ENCODE data around the gene EPGN.

The EPGN gene

DNA sequence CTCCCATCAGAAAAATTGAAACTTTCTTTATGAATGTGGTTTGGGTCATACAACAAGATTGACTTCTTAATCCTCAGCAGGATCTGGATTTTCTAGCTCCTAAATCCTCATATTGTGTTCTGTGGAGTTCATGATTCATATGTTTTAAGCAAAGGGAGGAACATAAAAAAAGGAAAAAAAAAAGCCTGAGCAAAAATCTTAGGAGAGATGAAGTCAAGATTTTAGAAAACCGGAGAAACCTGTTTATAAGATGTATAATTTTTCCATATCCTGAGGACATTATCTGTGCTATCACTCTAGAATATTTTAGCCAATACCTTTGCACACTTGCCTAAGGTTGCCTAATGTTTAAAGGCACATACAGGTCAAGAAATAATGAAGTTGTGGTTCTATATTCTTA, 49.7 kb downstream of the EPGN start:
- in situ Hi-C loops (cut with HindIII; ENCODE audit: low sequenced_read_pairs), result no loop called here
- no peak overlapping the region for H3K4me3 ChIP-seq (ENCODE audit: low read depth, low read length)
- DNase-seq (ENCODE audit: low read depth, low spot score), result no peak
- TF ChIP-seq, protein P1, sequence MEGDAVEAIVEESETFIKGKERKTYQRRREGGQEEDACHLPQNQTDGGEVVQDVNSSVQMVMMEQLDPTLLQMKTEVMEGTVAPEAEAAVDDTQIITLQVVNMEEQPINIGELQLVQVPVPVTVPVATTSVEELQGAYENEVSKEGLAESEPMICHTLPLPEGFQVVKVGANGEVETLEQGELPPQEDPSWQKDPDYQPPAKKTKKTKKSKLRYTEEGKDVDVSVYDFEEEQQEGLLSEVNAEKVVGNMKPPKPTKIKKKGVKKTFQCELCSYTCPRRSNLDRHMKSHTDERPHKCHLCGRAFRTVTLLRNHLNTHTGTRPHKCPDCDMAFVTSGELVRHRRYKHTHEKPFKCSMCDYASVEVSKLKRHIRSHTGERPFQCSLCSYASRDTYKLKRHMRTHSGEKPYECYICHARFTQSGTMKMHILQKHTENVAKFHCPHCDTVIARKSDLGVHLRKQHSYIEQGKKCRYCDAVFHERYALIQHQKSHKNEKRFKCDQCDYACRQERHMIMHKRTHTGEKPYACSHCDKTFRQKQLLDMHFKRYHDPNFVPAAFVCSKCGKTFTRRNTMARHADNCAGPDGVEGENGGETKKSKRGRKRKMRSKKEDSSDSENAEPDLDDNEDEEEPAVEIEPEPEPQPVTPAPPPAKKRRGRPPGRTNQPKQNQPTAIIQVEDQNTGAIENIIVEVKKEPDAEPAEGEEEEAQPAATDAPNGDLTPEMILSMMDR (IDR thresholded peaks at IDR 0.05; ENCODE audit: low read depth, low read length), result no peak

DNA sequence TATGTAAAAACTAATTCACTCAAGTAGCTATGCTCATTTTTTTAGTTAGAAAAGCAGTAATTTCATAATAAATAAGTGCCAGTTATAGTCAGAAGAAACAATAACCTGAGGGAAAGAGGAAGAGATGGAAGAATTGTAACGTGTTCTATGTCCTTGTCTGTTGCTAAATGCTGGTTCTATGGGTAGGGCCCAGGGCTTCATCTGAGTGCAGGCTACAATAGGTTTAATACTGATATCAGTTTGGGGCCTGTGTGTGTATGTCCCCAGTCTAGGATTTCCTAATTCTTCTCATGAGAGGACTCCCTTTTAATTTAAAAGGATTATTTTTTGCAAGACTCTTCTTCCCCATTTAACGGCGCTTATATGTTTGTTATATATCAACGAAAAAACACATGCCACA, 53.4 kb downstream of the EPGN start:
- TF ChIP-seq, protein P1 (IDR thresholded peaks at IDR 0.05; ENCODE audit: low read depth, low read length), result no peak

DNA sequence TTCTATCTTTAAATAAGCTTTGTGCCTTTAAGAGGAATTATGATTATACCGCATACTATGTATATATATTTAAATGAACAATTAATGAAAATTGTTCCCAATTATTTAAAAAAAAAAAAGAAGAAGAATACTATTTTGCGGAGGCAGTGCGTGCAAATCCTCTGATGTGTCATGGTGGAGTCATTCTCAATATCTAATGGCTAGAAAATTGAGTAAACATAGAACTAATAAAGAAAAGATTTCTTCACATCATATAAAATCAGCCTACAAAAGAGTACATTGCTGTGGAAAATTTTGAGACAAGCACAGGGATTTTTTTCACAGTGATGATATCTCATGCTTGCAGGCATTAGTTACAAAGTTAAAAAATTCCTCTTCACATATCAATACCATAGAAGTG, 54.1 kb downstream of the EPGN start:
- TF ChIP-seq, protein P1 (IDR thresholded peaks at IDR 0.05; ENCODE audit: low read depth, low read length), result no peak

More for the DNA sequence above, 53.4 kb downstream of the EPGN start:
- DNase-seq (ENCODE audit: low read depth, low spot score), result no peak
- no peak overlapping the region for H3K4me3 ChIP-seq (ENCODE audit: low read depth, low read length)
- in situ Hi-C loops (cut with HindIII; ENCODE audit: low sequenced_read_pairs), result no loop called here

DNA sequence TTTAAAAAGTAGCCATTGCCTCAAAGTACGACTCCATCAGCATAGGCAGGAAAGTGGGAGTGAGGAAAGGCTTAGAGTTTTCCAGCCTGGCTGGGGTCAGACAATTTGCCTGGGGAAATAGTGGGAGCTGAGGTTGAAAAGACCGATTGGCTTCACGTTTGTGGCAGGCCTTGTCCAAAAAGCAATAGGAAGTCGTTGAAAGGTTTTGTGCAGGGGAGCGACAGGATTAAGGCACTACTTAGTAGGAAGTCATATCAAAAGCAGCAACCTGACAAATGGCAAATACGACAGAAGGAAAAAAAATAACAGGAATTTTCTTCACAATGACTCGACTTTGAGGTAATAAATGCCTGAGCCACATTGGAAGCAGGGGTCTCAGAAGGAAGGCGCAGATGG, 56.0 kb downstream of the EPGN start:
- DNase-seq (ENCODE audit: low read depth, low spot score), result no peak
- in situ Hi-C loops (cut with HindIII; ENCODE audit: low sequenced_read_pairs), result no loop called here
- TF ChIP-seq, protein P1 (IDR thresholded peaks at IDR 0.05; ENCODE audit: low read depth, low read length), result no peak
- H3K4me3 ChIP-seq (ENCODE audit: low read depth, low read length), result no peak overlapping the region

More for the DNA sequence above, 54.1 kb downstream of the EPGN start:
- H3K4me3 ChIP-seq (ENCODE audit: low read depth, low read length), result no peak overlapping the region
- in situ Hi-C loops (cut with HindIII; ENCODE audit: low sequenced_read_pairs), result no loop called here
- DNase-seq (ENCODE audit: low read depth, low spot score), result no peak

DNA sequence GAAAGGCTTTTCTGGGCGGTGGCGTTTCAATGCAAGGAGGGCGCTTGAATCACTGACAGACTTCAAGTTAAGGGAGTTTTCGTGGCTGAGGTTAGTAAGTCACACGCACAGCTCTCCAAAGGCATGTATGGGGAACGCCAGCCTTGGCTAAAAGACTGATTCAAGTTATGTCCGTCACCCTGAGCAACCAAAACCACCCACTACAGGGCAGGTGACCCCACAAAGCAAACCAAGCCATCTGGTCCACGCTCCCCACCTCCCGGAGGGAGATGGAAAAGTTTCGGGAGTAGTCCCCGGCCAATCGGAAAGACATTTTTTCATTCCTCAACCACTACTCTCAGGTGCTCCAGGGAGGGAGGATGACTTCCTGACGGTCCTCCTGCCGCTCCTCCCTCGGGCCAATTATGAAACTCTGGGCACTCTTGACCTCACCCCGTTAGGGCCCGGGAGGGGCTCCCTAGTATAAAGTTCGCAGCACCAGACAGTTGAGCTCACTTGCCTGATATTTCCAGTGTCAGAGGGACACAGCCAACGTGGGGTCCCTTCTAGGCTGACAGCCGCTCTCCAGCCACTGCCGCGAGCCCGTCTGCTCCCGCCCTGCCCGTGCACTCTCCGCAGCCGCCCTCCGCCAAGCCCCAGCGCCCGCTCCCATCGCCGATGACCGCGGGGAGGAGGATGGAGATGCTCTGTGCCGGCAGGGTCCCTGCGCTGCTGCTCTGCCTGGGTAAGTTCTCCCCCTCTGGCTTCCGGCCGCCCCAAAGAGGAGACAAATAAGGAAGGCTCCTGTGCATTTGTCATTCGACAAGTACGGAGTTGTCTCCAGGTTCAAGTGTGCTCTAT, 56.6 kb downstream of the EPGN start, which contains the start of gene EREG:
EREG (plus strand) TSS at position 494 of the 840 bp plus-strand sequence; CDS start at position 658, 164 bp downstream.
- peak; percentile 50 for DNase-seq (ENCODE audit: low read depth, low spot score)
- TF ChIP-seq, protein P1 (IDR thresholded peaks at IDR 0.05; ENCODE audit: low read depth, low read length), result no peak
- in situ Hi-C loops (cut with HindIII; ENCODE audit: low sequenced_read_pairs), result no loop called here
- peak within 1 kb of the TSS; percentile 51 for H3K4me3 ChIP-seq (ENCODE audit: low read depth, low read length)

DNA sequence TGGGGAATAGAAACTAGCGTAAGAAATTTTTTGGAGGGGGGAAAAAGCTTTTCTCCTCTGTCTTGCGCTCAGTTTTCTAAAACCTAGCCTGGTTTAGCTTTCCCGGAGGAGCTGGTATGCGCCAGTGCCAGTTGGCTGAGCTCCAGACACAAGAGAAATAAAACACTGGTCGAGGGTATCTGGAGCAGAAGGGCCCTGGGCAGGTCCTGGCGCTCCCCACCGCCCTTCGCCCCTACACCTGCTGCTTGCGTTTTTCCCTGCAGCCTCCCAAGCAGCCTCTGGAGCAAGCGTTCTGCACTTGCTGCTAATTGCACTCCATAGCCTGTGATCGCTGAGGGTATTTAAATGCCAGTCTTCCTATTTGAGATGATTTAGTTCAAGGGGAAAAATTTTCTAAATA, 57.5 kb downstream of the EPGN start:
- no peak for DNase-seq (ENCODE audit: low read depth, low spot score)
- TF ChIP-seq, protein P1 (IDR thresholded peaks at IDR 0.05; ENCODE audit: low read depth, low read length), result no peak

More for the DNA sequence above, 57.5 kb downstream of the EPGN start:
- in situ Hi-C loops (cut with HindIII; ENCODE audit: low sequenced_read_pairs), result no loop called here
- H3K4me3 ChIP-seq (ENCODE audit: low read depth, low read length), result peak overlapping the region; percentile 51
